Activated CD4-positive, alpha-beta T cell treated with anti-CD3 and anti-CD28 coated beads, Interleukin-2, amount 10 ng/mL, durations not matched to agents 7 days and 5 days (primary cell): ENCODE measurements around the gene EFHC2. TPM values are rescaled to one million over a fixed set of nuclear protein-coding genes. Genes with fewer than 3 reads are reported as not detected.

Source experiments
- CTCF ChIA-PET: fragments of 350-600 bp; sonication (Branson Sonifier 250); formaldehyde crosslinking; loops from one replicate; lab custom pipeline; 2021; ENCODE audit warnings: antibody characterized with exemption; lab: Charles Lee
- POLR2A ChIA-PET: fragments of 350-600 bp; sonication (Branson Sonifier 250); formaldehyde crosslinking; loops from one replicate; lab custom pipeline; 2021; ENCODE audit warnings: antibody characterized with exemption; lab: Charles Lee
- DNase-seq: peaks from one replicate; pipeline ENCODE4 v3.0.0-alpha.2; 2020
- H3K27ac Mint-ChIP-seq: one replicate; pipeline ENCODE4 v1.8.0; 2021; ENCODE audit warnings: mild to moderate bottlenecking, moderate library complexity, mixed read lengths
- H3K27me3 Mint-ChIP-seq: one replicate; pipeline ENCODE4 v1.8.0; 2021; ENCODE audit warnings: mixed read lengths
- H3K36me3 Mint-ChIP-seq: one replicate; pipeline ENCODE4 v1.8.0; 2021; ENCODE audit warnings: low read depth, mixed read lengths
- H3K4me1 Mint-ChIP-seq: one replicate; pipeline ENCODE4 v1.8.0; 2021; ENCODE audit warnings: mixed read lengths
- H3K4me3 Mint-ChIP-seq: one replicate; pipeline ENCODE4 v1.8.0; 2021; ENCODE audit warnings: mild to moderate bottlenecking, moderate library complexity, mixed read lengths
- H3K9me3 Mint-ChIP-seq: one replicate; pipeline ENCODE4 v1.8.0; 2021; ENCODE audit warnings: mixed read lengths
- total RNA-seq, 2 experiments: library from RNA; stranded (reverse); gene quantifications; one replicate each; pipeline ENCODE4 v1.2.3, GENCODE V29; 2021

Gene EFHC2
- total RNA-seq, 2 experiments from 2014 or later, result 2.2 to 2.3 TPM

DNA sequence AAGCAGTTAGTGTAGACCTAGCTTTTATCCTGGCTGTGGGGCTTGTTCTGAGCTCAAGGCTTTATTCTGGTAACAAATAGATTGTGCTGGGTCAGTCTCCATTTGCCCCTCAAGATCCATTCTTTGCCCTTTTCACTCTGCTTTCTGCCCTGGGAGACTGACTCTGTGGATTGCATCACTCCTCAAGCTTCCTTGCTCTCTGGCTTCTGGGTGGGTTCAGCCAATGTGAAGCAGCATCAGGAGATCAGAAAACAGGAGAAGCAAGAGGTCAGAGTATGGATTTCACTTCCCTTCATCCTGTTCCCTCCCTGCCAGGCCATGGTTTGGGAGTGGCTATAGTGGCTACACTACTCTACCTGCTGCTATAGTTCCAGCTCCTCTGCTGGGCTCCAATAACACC is 186.2 kb downstream of the EFHC2 start:
- Mint-ChIP-seq H3K9me3 (no peaks in the 10 kb centered on the region), H3K4me3 (no peak overlapping the region), H3K27ac (no peak overlapping the region), H3K36me3 (no peaks in the 10 kb centered on the region), H3K27me3 (no peaks in the 10 kb centered on the region), H3K4me1 (no peaks in the 10 kb centered on the region)
- ChIA-PET CTCF (interaction anchor here (0.7 kb wide), 1 partner anchor 18 kb away, joined by 3 read pairs; no protein-coding TSS in a partner anchor), POLR2A (no interaction called here)
- DNase-seq, result no peak

GRCh38 chrX:44156726-44157125 is 186.7 kb downstream of the EFHC2 start:
- H3K27me3 Mint-ChIP-seq, result no peaks in the 10 kb centered on the region
- H3K4me3 Mint-ChIP-seq, result no peak overlapping the region
- CTCF ChIA-PET, result interaction anchor here (0.8 kb wide), 1 partner anchor 14 kb away, joined by 3 read pairs; no protein-coding TSS in a partner anchor
- no peak overlapping the region for H3K27ac Mint-ChIP-seq
- POLR2A ChIA-PET, result no interaction called here
- H3K4me1 Mint-ChIP-seq, result no peaks in the 10 kb centered on the region
- no peaks in the 10 kb centered on the region for H3K36me3 Mint-ChIP-seq
- H3K9me3 Mint-ChIP-seq, result no peaks in the 10 kb centered on the region
- no peak for DNase-seq

DNA sequence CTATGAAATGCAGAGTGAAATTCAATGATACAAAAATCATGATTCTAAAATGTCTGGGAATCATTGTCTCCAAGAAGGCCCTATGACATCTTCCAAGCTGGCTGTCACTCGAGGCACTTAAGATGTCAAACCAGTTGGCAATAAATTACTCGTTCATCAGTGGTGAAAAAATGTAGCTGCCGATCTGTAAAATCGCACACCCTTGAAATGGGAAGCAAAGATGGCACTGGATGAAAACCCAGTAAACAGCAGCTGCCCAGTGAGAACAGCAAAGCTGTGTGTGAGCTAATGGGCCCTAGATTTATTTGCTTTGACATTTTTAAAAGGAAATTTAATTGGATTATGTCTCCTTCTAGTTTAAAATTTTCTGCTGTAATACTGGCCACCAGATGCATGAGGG is 188.3 kb downstream of the EFHC2 start:
- Mint-ChIP-seq H3K27ac (no peak overlapping the region), H3K4me1 (no peaks in the 10 kb centered on the region), H3K36me3 (no peaks in the 10 kb centered on the region), H3K27me3 (no peaks in the 10 kb centered on the region), H3K9me3 (no peaks in the 10 kb centered on the region), H3K4me3 (no peak overlapping the region)
- ChIA-PET CTCF (interaction anchor here (0.6 kb wide), 1 partner anchor 231 kb away, joined by 4 read pairs; no protein-coding TSS in a partner anchor), POLR2A (no interaction called here)
- DNase-seq, result no peak

- Mint-ChIP-seq H3K4me1 (no peaks in the 10 kb centered on the region), H3K36me3 (no peaks in the 10 kb centered on the region), H3K9me3 (no peaks in the 10 kb centered on the region), H3K27ac (no peak overlapping the region), H3K27me3 (no peaks in the 10 kb centered on the region), H3K4me3 (no peak overlapping the region)
- ChIA-PET CTCF (no interaction called here), POLR2A (no interaction called here)
- DNase-seq, result no peak
Measured at GRCh38 chrX:44152852-44153251, 190.6 kb downstream of the EFHC2 start.

DNA sequence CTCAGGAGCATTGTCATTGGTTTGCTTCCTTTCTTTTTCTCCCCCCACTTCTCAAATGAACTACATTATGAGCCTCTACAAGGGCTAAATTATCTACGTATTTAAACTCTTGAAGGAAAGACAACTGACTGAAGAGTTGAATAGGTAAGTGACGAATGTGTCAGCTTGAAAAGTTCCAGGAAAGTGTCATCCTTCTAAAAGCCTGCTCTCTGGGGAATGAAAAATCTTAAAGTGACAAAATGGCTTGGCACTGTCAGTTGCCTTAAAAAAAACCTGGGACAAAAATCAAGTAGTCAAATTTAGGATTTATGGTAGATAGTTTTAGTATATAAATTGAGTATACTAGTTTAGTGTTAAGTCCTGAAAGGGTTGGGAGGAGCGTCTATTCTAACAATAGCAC is 196.3 kb downstream of the EFHC2 start:
- Mint-ChIP-seq H3K36me3 (no peaks in the 10 kb centered on the region), H3K4me3 (no peak overlapping the region), H3K9me3 (no peaks in the 10 kb centered on the region), H3K27ac (no peak overlapping the region), H3K27me3 (no peaks in the 10 kb centered on the region), H3K4me1 (no peaks in the 10 kb centered on the region)
- ChIA-PET POLR2A (no interaction called here), CTCF (no interaction called here)
- no peak for DNase-seq

- Mint-ChIP-seq H3K27ac (no peak overlapping the region), H3K4me3 (no peak overlapping the region), H3K27me3 (no peaks in the 10 kb centered on the region), H3K4me1 (no peaks in the 10 kb centered on the region), H3K36me3 (no peaks in the 10 kb centered on the region), H3K9me3 (peaks cover under 1% of the 10 kb centered on the region)
- no peak for DNase-seq
- ChIA-PET POLR2A (no interaction called here), CTCF (no interaction called here)
Measured at GRCh38 chrX:44144177-44144945, 199.1 kb downstream of the EFHC2 start.

DNA sequence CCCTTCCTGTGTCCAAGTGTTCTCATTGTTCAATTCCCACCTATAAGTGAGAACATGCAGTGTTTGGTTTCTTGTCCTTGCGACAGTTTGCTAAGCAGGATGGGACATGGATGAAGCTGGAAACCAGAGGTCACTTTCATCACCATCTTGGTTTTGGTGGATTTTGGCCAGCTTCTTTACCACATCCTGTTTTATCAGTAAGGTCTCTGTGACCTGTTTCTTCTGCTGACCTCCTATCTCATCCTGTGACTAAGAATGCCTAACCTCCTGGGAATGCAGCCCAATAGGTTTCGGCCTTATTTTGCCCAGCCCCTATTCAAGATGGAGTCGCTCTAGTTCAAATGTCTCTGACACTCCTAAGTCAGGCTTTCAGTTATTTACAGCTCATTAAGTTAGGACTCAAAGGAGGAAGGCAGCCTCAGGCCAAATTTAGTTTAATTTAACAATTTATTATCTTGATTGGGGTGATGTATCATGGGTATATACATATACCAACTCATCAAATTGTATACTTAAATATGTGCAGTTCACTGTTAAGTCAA is 200.3 kb downstream of the EFHC2 start:
- Mint-ChIP-seq H3K27ac (no peak overlapping the region), H3K27me3 (no peaks in the 10 kb centered on the region), H3K36me3 (no peaks in the 10 kb centered on the region), H3K4me1 (no peaks in the 10 kb centered on the region), H3K9me3 (peaks cover 3% of the 10 kb centered on the region), H3K4me3 (no peak overlapping the region)
- ChIA-PET CTCF (no interaction called here), POLR2A (no interaction called here)
- DNase-seq, result no peak

DNA sequence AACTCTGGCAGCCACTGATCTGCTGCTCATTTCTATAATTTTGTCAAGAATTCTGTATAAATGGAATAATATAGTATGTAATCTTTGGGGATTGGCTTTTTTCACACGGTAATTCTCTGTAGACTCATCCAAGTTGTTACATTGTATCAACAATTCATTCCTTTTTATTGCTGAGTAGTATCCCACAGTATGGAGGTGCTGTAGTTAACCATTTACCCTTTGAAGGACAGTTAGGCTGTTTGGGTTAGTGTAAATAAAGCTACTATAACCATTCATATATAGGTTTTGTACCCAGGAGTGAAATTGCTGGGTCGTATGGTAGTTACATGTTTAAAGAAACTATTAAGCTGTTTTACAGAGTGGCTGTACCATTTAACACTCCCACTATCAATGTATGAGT is 213.3 kb downstream of the EFHC2 start:
- ChIA-PET POLR2A (no interaction called here), CTCF (no interaction called here)
- no peaks in the 10 kb centered on the region for H3K27me3 Mint-ChIP-seq
- DNase-seq, result no peak
- no peaks in the 10 kb centered on the region for H3K36me3 Mint-ChIP-seq
- H3K27ac Mint-ChIP-seq, result no peak overlapping the region
- no peak overlapping the region for H3K4me3 Mint-ChIP-seq
- no peaks in the 10 kb centered on the region for H3K9me3 Mint-ChIP-seq
- no peaks in the 10 kb centered on the region for H3K4me1 Mint-ChIP-seq

GRCh38 chrX:44113337-44113736 is 230.1 kb downstream of the EFHC2 start:
- ChIA-PET POLR2A (no interaction called here), CTCF (no interaction called here)
- Mint-ChIP-seq H3K4me3 (no peak overlapping the region), H3K4me1 (no peaks in the 10 kb centered on the region), H3K9me3 (no peaks in the 10 kb centered on the region), H3K27me3 (no peaks in the 10 kb centered on the region), H3K36me3 (no peaks in the 10 kb centered on the region), H3K27ac (no peak overlapping the region)
- no peak for DNase-seq

GRCh38 chrX:44106864-44107263 is 236.6 kb downstream of the EFHC2 start:
- Mint-ChIP-seq H3K36me3 (no peaks in the 10 kb centered on the region), H3K4me1 (no peaks in the 10 kb centered on the region), H3K4me3 (no peak overlapping the region), H3K27ac (no peak overlapping the region), H3K27me3 (no peaks in the 10 kb centered on the region), H3K9me3 (peaks cover 5% of the 10 kb centered on the region)
- ChIA-PET CTCF (no interaction called here), POLR2A (no interaction called here)
- DNase-seq, result no peak

DNA sequence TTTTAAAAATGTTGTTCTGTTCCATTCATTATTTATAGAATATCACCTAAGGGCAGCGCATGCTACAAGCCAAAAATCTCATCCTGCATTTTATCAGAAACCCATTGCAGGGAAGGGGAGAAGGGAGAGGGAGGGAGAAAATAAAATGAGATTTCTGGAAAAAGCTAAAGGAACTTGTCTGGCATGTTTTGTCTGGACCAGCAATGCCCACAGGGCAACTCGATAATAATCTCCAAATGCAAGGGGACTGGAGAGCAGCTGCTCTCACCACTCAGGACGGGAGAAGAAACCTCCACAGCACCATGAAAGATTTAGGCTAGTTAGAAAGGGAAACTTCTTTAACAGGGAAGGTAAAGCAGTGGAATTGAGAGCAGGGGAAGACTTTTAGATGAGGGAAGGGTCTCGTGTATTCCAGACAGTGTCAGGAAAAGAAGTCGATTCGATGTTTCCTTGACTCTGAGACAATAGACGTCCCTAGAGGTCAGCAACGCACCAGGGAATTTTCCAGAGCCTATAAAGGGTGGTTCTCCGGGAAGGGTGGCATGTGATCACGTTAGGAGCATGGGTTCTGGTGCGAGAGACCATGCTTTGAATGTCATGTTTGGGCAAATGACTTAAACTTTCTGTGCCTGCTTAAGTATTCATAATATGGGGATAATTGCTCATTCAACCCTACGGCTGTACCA is 238.1 kb downstream of the EFHC2 start:
- POLR2A ChIA-PET, result no interaction called here
- CTCF ChIA-PET, result interaction anchor here (1.7 kb wide), 1 partner anchor 26 kb away, joined by 3 read pairs; no protein-coding TSS in a partner anchor
- Mint-ChIP-seq H3K27ac (no peak overlapping the region), H3K9me3 (peaks cover 5% of the 10 kb centered on the region), H3K27me3 (no peaks in the 10 kb centered on the region), H3K4me1 (no peaks in the 10 kb centered on the region), H3K36me3 (no peaks in the 10 kb centered on the region), H3K4me3 (no peak overlapping the region)
- no peak for DNase-seq

GRCh38 chrX:44104699-44105098 is 238.8 kb downstream of the EFHC2 start:
- Mint-ChIP-seq H3K9me3 (peaks cover 5% of the 10 kb centered on the region), H3K27me3 (no peaks in the 10 kb centered on the region), H3K36me3 (no peaks in the 10 kb centered on the region), H3K4me3 (no peak overlapping the region), H3K4me1 (no peaks in the 10 kb centered on the region), H3K27ac (no peak overlapping the region)
- no peak for DNase-seq
- ChIA-PET CTCF (interaction anchor here (1.7 kb wide), 1 partner anchor 25 kb away, joined by 3 read pairs; no protein-coding TSS in a partner anchor), POLR2A (no interaction called here)

GRCh38 chrX:44101281-44101680 is 242.2 kb downstream of the EFHC2 start:
- Mint-ChIP-seq H3K4me1 (no peaks in the 10 kb centered on the region), H3K9me3 (peaks cover 2% of the 10 kb centered on the region), H3K4me3 (no peak overlapping the region), H3K27ac (no peak overlapping the region), H3K36me3 (no peaks in the 10 kb centered on the region), H3K27me3 (no peaks in the 10 kb centered on the region)
- POLR2A ChIA-PET, result no interaction called here
- no peak for DNase-seq
- CTCF ChIA-PET, result no interaction called here
